Heart left ventricle (tissue), 16 donors: ENCODE results near the gene RAB1B. TPM values are rescaled to one million over a fixed set of nuclear protein-coding genes. Genes with fewer than 3 reads are reported as not detected.

Source experiments
- ATAC-seq, 4 donors: fragments of 200-7000 bp; cut with Tn5 transposase; one replicate each; pipeline ENCODE4 v1.9.1; 2020 to 2022; ENCODE audit warnings: moderate library complexity in 4 of 4, mild to moderate bottlenecking in 3 of 4, moderate number of reproducible peaks in 1 of 4
- DNase-seq, 5 donors: peaks; one replicate each; pipeline ENCODE4 v3.0.0-alpha.2; 2020
- H3K27ac ChIP-seq, 12 donors: fragments of 200-600 bp; sonication (generic) in 4 of 12; one replicate each; pipeline versions ENCODE4 v1.5.0 to v1.8.0; 2016 to 2022; ENCODE audit warnings: mild to moderate bottlenecking in 2 of 12
- H3K27me3 ChIP-seq, 9 donors: fragments of 200-600 bp; sonication (generic) in 2 of 9; one replicate each; pipeline versions ENCODE4 v1.5.1 to v1.8.0; 2016 to 2022; ENCODE audit warnings: mild to moderate bottlenecking in 3 of 9
- H3K36me3 ChIP-seq, 9 donors: fragments of 200-600 bp; sonication (generic) in 2 of 9; one replicate each; pipeline versions ENCODE4 v1.5.0 to v1.8.0; 2018 to 2022; ENCODE audit warnings: mild to moderate bottlenecking in 2 of 9
- H3K4me1 ChIP-seq, 12 donors: fragments of 200-600 bp; sonication (generic) in 4 of 12; one replicate each; pipeline versions ENCODE4 v1.5.0 to v1.8.0; 2016 to 2022; ENCODE audit warnings: mild to moderate bottlenecking in 3 of 12
- H3K4me3 ChIP-seq, 12 donors: fragments of 200-600 bp; sonication (generic) in 4 of 12; one replicate each; pipeline versions ENCODE4 v1.5.0 to v1.8.0; 2017 to 2022; ENCODE audit warnings: mild to moderate bottlenecking in 9 of 12, moderate library complexity in 4 of 12
- H3K9me3 ChIP-seq, 12 donors: fragments of 200-600 bp; sonication (generic) in 4 of 12; one replicate each; pipeline versions ENCODE4 v1.5.0 to v1.8.0; 2016 to 2022; ENCODE audit warnings: mild to moderate bottlenecking in 1 of 12
- CTCF ChIP-seq, 12 donors: fragments of 200-600 bp; sonication (generic) in 4 of 12; IDR thresholded peaks; one replicate each; pipeline versions ENCODE4 v1.5.0 to v1.8.0; 2018 to 2022; ENCODE audit warnings: antibody characterized with exemption in 12 of 12, mild to moderate bottlenecking in 5 of 12
- POLR2A ChIP-seq, 2 donors: fragments of 450-650 bp; IDR thresholded peaks; one replicate each; pipeline ENCODE4 v1.6.1; 2017; ENCODE audit warnings: antibody characterized with exemption in 2 of 2, mild to moderate bottlenecking in 2 of 2, moderate library complexity in 2 of 2
- WGBS, 4 donors: extraction: QIAGEN DNeasy Blood & Tissue Kit in 2 of 4; methylation state at CpG; one replicate each; pipeline versions ENCODE4 v1.1.5 to v1.1.7; 2013 to 2018; 5-methylcytosine and 5-hydroxymethylcytosine counted together
- intact Hi-C, 10 donors: fragments of 100-400 bp; cut with DNase I; formaldehyde crosslinking; loops; one replicate each; pipeline versions ENCODE4 v1.11.1 to v1.14.2; 2022
- polyA plus RNA-seq, 2 donors: library from polyadenylated mRNA; stranded (reverse); fragments of 200-250 nt; gene quantifications; one replicate each; pipeline ENCODE4 v1.2.3, GENCODE V29; 2013
- total RNA-seq, 9 donors: library from RNA; depleted of rRNA in 2 of 9; stranded (reverse); fragments of >200 nt in 2 of 9; fragmentation: NEBNext Ultra II Directional in 3 of 9; extraction: Animal tissue kit (Norgen Biotek cat#: 25700) in 3 of 9; gene quantifications; one replicate each; pipeline versions ENCODE4 v1.1.0 to v1.2.4, GENCODE V29; 2016 to 2023
- donor health status: ischemic (EF 13 %, LVEDD 7.1; RV severe dilation, severe dysfunction).
- donor health status: healthy with polysubstance abuse.
- donor health status: DM: no; HTN: yes; CAD: no.
- donor health status: DM: no; HTN: no; CAD: no.
- donor health status: ischemic (EF 25% LVEDD 6.9; RV normal size, moderate dysfunction).
- donor health status: ischemic (EF 25% LVEDD 5.7; RV mildly dilated, moderate dysfunction).
- donor health status: healthy.
- donor health status: DM: yes; HTN: yes; CAD: no.
- donor health status: ischemic (EF 35%, LVEDD 5.7; RV mildly dilated, moderate dysfunction).
- donor health status: nonischemic (EF 11% LVEDD 7.7; RV severe dilation, severe dysfunction).
- donor health status: DM: yes; HTN: yes; CAD: no.
- donor health status: PGD.
- donor health status: ischemic (EF 29% LVEDD 5.4; RV normal size, mild dysfunction).
- donor health status: nonischemic (EF 23%, LVEDD 6.1; RV moderate dilation, normal function).

RAB1B gene
- total and polyA plus RNA-seq, 11 donors, result 111 to 178 (median 135) TPM

DNA sequence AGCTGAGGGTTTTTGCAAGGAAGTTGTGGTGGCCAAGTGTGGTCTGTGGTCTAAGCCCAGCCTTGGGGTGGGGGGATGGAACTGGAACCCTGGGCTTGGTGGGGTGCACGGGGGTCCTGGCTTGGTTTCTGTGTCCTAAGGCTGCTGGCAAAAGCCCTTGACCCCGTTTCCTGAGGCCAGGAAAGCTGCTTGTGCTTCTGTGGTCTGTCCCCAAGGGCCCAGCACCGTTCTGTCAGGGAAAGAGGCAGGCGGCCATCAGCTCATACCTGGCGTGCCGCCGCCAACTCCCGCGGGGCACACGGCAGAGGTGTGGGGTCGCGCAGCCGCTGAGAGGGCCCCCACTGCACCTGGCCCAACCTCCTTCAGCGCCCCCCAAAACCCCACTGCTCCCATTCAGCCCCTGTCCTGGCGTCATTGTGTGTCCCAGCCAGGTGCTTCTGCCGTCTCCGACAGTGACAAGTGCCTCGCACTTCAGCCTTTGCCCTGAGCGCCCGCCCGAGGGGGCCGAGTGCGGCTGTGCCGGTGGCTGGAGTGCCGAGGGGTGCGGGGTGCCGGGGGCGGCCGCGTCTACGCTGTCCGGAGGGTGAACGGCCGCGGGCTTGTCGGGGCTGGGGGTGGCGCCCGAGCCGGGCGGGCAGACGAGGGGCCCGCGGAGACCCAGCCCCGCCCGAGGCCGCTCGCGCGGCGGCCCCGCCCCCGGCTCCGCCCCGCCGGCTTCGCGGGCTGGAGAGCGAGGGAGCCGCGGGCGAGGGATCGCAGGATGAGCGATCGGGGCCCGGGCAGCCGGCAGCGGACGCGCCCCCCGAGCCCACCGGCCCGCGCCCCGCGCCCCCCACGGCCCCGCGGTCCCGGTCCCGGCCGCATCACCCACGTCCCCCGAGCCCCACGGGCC, 9.3 kb downstream of the RAB1B start, which contains the start of gene CNIH2:
TSS of gene CNIH2 (plus strand) at position 705 of the 892 bp plus-strand sequence. CDS start 282 bp downstream, outside the sequence.
- peak in 2 of 4 donors; percentile 7 to 27 for ATAC-seq
- peak within 1 kb of the TSS in 9 of 12 donors; percentile 22 to 53 (median 41) for H3K4me3 ChIP-seq
- no peak for DNase-seq
- H3K9me3 ChIP-seq, result no peaks in the 10 kb centered on the region
- 5 to 34% (median 7%) methylated on average over 10 to 84 of the region's 84 CpGs for WGBS, 4 donors
- H3K36me3 ChIP-seq, result peaks cover 4 to 39% (median 36%) of the 10 kb centered on the region in 9 donors
- H3K27ac ChIP-seq, result peak within 1 kb of the TSS in 4 of 12 donors; percentile 13 to 80 (median 28)
- H3K4me1 ChIP-seq, result peaks cover 0 to 21% (median 13%) of the 10 kb centered on the region in 12 donors
- no peaks in the 10 kb centered on the region for H3K27me3 ChIP-seq
- intact Hi-C loops, result no loop called here
- TF ChIP-seq POLR2A (IDR thresholded peaks at IDR 0.05), result peak in 1 of 2 donors; percentile 19
- TF ChIP-seq CTCF (IDR thresholded peaks at IDR 0.05), result no peak

DNA sequence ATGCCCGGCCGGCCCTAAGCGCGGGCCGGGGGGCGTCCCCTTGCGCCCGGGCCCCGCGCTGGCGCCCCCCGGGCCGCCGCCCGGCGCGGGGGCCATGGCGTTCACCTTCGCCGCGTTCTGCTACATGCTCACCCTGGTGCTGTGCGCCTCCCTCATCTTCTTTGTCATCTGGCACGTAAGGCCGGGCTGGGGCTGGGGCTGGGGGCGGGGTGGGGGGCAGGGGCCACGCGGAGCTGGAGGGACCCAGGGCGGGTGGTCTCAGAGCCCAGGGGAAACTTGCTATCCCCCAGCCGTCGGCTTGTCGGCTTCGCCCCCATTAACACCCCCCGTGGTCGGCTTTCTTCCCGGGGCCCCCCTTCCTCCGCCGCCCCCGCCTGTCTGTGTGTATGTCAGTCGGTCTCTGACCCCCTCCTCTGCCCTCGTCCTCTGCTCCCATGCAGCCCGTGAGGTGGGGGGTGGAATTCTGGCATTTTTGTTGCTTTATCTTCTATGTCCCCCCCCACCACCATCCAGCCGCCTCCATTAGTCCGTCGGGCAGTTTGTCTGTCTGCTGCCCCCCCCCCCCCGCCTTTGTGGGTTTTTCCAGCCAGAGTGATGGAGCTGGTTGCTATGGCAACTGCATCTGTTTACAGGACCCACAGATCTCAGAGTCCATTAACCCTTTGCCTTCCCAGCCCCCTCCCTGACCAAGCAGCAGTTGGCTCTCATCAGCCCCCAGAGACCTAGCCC, 10.1 kb downstream of the RAB1B start:
- no peak overlapping the region for H3K27ac ChIP-seq
- DNase-seq (no peak), ATAC-seq (no peak)
- 1 to 12% (median 6%) methylated on average over 20 to 45 of the region's 45 CpGs for WGBS, 4 donors
- peaks cover 0 to 26% (median 15%) of the 10 kb centered on the region in 12 donors for H3K4me1 ChIP-seq
- H3K27me3 ChIP-seq, result no peaks in the 10 kb centered on the region
- intact Hi-C loops, result no loop called here
- no peaks in the 10 kb centered on the region for H3K9me3 ChIP-seq
- H3K36me3 ChIP-seq, result peaks cover 0 to 31% (median 28%) of the 10 kb centered on the region in 9 donors
- peak overlapping the region in 5 of 12 donors; percentile 15 to 53 (median 23) for H3K4me3 ChIP-seq
- TF ChIP-seq CTCF (IDR thresholded peaks at IDR 0.05) (no peak), POLR2A (IDR thresholded peaks at IDR 0.05) (no peak)

- intact Hi-C loops, result no loop called here
- H3K4me3 ChIP-seq, result no peak overlapping the region
- H3K27me3 ChIP-seq, result no peaks in the 10 kb centered on the region
- TF ChIP-seq POLR2A (IDR thresholded peaks at IDR 0.05) (no peak), CTCF (IDR thresholded peaks at IDR 0.05) (no peak)
- H3K9me3 ChIP-seq, result no peaks in the 10 kb centered on the region
- H3K4me1 ChIP-seq, result peaks cover 0 to 26% (median 15%) of the 10 kb centered on the region in 12 donors
- peaks cover 0 to 27% (median 22%) of the 10 kb centered on the region in 9 donors for H3K36me3 ChIP-seq
- ATAC-seq (no peak), DNase-seq (peak in 1 of 5 donors; percentile 37)
- H3K27ac ChIP-seq, result no peak overlapping the region
- 66 to 72% (median 70%) methylated on average over 15 of the region's 15 CpGs for WGBS, 4 donors
Measured at GRCh38 chr11:66279092-66279734, 10.8 kb downstream of the RAB1B start.
